Endothelial cell of hepatic sinusoid (primary cell): ENCODE measurements around the gene PAGR1.

Experiments used
- in situ Hi-C: cut with HindIII; loops from 2 replicates; pipeline ENCODE4 v1.10.0; 2017; ENCODE audit warnings: low sequenced_read_pairs

PAGR1 gene

DNA sequence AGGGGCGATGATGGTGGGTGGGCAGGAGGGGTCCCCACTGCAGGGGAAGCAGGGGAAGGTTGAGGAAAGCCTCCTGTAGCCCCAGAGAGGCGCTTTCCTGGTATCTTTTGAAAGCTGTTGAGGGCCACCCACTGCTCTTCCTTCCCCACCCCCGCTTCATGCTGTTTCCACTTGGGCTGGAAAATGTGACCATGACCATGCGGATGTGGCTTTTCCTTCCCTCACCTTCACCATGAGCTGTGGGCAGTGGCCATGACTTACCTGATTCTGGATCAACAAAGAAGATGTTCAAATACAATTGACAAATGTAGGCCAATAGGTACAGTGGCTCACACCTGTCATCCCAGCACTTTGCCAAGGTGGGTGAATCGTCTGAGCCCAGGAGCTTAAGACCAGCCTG lies 18.1 kb downstream of the PAGR1 start:
- in situ Hi-C loops, result no loop called here

DNA sequence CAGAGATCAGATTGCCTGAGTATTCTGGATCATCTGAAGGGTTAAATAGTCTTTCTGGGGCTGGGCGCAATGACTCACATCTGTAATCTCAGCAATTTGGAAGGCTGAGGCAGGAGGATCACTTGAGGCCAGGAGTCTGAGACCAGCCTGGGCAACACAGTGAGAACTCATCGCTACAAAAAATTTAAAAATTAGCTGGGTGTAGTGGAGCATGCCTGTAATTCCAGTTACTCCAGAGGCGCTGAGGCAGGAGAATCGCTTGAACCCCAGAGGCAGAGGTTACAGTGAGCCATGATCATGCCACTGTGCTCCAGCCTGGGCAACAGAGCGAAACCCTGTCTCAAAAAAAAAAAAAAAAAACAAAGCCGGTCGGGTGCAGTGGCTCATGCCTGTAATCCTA lies 20.0 kb downstream of the PAGR1 start:
- in situ Hi-C loops, result no loop called here

DNA sequence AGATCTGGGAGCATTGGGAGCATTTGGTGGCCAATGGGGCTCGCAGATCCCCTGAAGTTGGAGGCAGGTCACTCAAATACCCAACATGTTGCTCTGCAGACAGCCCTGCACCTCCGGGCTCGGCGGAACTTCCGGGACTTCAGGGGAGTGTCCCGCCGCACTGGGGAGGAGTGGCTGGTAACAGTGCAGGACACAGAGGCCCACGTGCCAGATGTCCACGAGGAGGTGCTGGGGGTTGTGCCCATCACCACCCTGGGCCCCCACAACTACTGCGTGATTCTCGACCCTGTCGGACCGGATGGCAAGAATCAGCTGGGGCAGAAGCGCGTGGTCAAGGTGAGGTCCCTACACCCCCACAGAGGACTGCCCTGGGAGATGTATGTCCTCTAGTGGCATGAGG lies 20.7 kb downstream of the PAGR1 start:
- in situ Hi-C loops, result no loop called here

DNA sequence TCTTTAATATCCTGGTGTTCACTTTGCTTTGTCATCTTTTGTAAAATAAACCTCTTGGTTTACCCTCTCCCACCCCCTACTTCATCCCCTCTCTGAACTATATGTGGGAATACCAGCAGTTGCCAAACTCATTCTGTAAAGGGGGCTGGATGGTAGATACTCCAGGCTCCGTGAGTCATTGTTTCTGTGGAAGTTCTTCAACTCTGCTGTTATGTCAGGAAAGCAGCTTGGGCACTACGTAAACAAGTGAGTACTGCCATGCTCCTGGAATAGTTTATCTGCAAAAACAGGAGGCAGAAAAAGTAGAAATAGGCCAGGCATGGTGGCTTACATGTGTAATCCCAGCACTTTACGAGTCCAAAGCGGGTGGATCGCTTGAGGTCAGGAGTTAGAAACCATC lies 21.9 kb downstream of the PAGR1 start:
- in situ Hi-C loops, result no loop called here

DNA sequence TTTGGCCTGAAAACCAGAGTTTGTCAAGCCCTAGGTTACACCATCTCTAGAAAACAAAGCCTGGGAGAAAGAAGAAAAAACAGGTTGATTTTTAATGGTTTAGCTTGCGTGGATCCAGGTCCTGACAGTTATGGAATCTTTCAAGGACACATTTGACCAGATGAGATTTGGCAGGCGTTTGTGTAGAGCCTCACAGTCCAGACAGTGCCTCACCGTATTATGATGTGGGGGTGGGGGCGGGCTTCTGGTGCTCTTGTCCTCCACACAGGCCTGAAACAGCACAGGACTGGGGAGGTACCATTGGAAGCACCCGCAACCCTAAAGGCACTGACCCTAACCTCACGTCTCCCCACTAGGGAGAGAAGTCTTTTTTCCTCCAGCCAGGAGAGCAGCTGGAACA lies 23.9 kb downstream of the PAGR1 start:
- in situ Hi-C loops, result no loop called here

DNA sequence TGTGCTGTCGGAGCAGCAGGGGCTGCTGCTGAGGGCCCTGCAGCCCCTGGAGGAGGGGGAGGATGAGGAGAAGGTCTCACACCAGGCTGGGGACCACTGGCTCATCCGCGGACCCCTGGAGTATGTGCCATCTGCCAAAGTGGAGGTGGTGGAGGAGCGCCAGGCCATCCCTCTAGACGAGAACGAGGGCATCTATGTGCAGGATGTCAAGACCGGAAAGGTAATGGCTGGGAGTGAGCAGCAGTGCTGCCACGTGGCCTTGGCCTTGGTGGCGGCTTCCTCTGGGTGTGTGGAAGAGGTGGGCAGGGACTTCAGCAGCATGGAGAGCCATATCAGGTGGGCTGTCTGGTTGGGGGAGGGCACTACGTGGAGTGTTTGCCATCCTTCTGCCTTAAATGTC lies 24.3 kb downstream of the PAGR1 start:
- in situ Hi-C loops, result no loop called here

DNA sequence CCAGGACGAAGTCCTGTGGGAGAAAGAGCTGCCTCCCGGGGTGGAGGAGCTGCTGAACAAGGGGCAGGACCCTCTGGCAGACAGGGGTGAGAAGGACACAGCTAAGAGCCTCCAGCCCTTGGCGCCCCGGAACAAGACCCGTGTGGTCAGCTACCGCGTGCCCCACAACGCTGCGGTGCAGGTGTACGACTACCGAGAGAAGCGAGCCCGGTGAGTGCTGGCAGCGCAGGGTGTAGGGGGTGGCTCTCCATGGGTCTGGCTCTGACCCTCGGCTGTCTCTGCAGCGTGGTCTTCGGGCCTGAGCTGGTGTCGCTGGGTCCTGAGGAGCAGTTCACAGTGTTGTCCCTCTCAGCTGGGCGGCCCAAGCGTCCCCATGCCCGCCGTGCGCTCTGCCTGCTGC lies 25.7 kb downstream of the PAGR1 start:
- in situ Hi-C loops, result no loop called here

DNA sequence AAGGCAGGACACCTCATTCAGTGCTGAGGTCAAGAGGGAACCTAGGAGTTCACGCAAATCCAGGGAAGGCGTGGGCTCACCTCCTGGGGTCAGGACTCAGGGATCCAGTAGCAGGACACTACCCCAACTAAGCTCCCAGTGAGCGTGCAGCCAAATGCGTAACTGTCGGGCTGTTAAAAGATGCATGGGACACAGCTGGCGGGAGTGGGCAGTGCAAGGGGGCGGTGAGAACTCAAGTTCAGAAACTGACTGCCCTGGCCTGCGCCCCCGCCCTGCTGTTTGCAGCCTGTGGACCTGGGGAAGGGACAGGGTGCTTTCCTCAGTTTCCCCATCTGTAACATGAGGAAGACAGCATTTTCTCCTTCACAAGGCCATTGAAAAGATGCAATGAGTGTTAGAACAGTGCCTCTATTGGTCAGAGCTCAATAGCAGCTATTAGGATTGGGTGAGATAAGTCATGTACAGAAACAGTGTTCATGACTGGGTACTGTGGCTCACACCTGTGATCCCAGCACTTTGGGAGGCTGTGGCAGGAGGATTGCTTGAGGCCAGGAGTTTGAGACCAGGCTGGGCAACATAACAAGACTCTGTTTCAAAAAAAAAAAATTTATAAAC lies 26.9 kb downstream of the PAGR1 start:
- in situ Hi-C loops, result no loop called here

DNA sequence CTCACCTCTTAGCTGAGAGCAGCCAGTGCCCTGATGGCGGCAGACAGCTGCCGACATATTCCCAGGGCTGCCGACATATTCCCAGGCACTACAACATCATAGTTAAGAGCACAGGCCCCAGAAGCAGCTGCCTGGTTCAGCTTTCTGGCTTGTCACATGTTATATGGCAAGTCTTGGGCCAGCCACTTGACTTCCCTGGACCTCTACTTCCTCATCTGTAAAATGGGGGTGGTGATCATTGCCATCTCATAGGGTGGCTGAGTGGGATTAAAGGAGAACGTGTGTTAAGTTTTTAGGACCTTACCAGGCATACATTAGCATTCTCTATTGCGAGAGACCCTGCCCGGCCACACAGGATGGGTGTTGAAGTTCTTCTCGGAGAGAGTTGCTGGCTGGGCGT lies 28.0 kb downstream of the PAGR1 start:
- in situ Hi-C loops, result no loop called here

DNA sequence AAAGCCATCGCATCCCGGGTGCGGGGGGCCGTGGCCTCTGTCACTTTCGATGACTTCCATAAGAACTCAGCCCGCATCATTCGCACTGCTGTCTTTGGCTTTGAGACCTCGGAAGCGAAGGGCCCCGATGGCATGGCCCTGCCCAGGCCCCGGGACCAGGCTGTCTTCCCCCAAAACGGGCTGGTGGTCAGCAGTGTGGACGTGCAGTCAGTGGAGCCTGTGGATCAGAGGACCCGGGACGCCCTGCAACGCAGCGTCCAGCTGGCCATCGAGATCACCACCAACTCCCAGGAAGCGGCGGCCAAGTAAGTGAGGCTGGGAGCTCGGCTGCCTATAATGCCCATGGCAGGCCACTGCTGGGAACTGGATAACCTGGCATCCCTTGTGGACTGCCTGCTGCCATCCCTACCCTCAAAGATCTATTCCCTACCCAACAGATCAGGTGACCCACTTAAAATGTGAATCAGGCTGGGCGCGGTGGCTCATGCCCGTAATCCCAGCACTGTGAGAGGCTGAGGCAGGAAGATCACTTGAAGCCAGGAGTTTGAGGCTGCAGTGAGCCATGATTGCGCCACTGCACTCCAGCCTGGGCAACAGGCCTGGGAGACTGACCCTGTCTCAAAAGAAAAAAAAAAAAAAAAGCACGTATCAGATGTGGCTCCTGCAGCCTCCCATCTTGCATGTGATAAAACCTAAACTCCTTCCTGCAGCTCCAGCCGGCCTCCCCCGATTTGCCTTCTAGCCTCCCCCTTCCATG lies 28.8 kb downstream of the PAGR1 start:
- in situ Hi-C loops, result no loop called here

DNA sequence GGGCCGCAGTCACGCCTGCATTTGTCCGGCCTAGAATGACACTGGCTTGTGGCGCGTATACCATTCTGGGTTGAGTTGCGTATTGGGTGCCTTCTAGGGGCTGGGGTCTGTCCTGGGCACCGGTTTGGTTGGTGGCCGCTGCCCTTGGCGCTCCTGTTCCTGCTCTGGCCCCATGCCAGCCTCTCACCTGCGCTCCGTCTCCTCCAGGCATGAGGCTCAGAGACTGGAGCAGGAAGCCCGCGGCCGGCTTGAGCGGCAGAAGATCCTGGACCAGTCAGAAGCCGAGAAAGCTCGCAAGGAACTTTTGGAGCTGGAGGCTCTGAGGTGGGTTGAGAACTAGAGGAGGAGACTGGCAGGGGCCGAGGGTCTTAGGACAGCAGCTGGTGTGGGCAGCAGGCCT lies 29.7 kb downstream of the PAGR1 start:
- in situ Hi-C loops, result no loop called here

DNA sequence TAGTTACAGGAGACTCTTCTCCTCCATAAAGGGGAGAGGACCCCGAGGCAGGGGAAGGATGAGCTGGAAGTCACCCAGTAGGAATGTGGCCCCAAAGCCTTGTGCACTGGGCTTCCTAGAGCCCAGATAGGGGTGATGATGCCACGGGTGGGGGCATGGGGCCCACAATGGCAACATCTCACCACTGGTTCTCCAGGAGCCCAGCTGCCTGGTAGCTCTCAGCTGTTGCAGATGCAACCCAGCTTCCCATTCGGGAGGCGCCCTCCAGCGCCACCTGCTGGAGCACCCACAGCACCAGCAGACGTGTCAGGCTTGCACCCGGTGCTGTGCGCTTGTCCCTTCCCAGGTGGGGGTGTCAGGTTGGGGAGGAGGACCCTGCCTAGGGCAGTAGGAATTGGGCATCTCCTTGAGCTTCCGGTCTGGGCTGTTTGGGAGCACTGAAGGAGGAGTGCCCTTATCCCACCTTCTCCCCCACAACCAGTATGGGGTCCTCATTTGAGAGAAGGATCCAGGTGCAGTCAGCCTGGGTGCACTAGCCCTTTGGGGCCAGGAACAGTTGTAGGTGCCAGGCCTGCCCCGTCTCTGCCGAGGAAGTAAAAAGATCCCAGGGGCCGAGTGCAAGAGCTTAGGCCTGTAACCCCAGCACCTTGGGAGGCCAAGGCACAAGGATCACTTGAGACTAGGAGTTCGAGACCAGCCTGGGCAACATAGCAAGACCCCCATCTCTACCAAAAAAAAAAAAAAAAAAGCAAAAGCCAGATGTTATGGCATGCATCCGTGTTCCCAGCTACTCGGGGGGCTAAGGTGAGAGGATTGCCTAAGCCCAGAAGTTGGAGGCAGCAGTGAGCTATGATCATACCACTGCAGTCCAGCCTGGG lies 32.7 kb downstream of the PAGR1 start:
- in situ Hi-C loops, result no loop called here

DNA sequence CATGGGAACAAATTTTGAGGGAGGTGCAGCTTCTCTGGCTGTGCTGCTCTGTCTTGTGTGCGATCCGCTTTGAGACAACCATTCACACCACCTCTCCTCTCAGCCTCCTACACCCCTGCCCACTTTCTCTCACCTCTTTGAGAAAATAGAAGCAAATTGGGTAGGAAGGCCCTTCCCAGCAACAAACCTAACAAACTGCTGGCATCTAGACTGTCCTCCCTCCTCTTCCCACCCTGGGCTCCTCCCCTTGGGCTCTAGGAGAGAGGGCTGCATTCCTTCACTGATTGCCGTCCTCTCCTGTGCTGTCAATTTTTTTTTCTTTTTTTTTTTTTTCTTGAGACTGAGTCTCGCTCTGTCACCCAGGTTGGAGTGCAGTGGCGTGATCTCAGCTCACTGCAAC lies 33.6 kb downstream of the PAGR1 start:
- in situ Hi-C loops, result no loop called here

DNA sequence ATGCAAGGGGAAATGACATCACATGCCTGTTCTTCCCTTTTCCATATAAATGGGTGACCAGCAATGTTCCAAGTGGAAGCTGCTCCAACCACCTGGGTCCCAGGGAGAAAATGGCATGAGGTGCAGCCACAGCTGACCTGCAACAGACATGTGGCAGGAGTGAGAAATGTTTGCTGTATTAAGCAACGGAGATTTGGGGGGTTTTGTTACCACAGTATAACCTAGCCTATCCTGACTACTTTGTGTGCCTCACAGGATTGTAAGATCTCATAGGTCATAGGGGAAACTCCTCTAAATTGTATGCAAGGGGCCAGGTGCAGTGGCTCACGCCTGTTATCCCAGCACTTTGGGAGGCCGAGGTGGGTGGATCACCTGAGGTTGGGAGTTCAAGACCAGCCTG lies 35.0 kb downstream of the PAGR1 start:
- in situ Hi-C loops, result no loop called here

DNA sequence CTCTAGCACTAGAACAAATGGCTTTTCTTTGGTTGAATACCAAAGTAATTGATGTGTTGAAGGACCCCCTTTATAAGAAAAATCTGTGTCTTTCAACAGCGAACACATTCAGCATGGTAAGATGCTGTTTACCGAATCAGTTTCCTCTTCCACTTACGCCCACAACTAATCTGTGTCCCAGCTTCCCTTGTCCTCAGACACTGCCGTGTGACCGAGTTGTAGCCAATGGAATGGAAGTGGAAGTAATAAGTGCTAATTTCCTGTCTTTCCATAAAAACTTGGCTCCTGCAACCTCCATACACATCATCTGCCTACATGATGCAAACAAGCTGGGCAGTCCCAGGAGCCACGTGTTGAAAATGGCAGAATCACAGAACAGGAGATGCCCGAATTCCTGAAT lies 36.7 kb downstream of the PAGR1 start:
- in situ Hi-C loops, result no loop called here

DNA sequence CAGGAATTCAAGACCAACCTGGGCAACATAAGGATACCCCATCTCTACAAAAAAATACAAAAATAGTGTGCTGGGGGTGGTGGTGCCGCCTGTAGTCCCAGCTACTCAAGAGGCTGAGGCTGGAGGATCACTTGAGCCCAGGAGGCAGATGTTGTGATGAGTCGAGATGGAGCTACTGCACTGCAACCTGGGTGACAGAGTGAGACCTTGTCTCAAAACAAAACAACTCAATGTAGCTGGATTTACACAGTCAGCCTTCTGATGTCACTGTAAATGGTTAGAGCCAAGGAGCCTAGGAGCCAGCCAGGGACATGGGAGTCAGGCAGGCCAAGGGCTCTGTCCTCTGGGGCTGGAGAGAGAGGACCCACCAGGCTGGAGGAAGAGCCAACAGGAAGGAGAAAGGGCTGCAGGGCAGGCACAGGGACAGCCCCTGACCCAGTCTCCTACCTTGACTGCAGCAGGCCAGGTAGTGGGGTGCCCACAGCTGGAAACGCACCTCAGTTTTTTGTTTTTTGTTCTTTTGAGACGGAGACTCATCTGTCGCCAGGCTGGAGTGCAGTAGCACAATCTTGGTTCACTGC lies 38.7 kb downstream of the PAGR1 start:
- in situ Hi-C loops, result no loop called here

DNA sequence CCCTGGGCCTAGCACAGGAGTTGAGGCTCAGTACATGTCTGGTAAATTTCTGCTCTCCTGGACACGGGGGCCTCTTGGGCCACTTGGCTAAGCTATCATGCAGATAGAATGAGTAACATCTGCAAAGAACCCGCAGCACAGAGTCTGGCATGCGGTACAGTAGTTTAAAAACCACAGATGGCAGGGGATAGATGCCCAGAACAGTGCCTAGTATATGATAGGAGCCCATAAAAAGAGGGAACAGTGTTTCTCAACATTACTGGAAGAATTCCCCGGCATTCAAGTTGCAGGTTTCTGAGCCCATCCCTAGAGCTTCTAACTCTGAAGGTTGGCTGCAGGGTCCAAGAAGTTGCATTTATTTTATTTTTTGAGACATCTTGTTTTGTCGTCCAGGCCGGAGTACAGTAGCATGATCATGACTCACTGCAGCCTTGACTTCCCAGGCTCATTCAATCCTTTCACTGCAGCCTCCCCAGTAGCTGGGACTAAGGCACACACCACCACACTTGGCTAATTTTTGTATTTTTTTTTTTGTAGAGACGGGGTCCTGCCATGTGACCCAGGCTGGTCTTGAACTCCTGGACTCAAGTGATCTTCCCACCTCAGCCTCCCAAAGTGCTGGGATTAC lies 41.3 kb downstream of the PAGR1 start:
- in situ Hi-C loops, result no loop called here

DNA sequence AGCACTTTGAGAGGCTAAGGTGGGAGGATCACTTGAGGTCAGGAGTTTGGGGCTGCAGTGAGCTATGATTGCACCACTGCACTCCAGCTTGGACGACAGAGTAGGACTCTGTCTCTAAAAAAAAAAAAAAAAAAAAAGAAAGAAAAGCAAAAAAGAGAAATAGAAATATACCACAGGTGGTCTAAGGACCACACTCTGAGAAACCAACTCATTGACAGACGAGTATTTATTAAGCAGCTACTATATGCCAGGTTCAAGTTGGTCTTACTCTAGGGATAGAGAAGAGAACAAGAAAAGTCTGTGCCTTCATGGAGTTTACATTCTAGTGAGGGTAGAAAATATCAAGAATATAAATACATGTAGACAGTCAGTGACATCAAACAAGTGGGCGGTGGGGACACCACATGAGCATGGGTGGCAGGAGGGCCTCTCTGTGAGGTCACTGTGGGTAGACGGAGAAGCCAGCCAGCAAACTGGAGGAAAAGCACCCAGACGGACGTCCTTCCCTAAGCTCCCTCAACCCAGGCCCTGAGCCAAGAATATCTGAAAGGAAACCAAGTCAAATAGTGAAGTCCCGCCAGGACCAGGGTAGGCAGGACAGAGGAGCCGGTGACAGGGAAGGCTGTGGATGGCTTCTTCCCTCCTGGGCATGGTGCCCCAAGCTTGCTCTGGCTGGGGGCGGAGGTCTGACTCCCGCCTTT lies 42.3 kb downstream of the PAGR1 start:
- in situ Hi-C loops, result no loop called here

DNA sequence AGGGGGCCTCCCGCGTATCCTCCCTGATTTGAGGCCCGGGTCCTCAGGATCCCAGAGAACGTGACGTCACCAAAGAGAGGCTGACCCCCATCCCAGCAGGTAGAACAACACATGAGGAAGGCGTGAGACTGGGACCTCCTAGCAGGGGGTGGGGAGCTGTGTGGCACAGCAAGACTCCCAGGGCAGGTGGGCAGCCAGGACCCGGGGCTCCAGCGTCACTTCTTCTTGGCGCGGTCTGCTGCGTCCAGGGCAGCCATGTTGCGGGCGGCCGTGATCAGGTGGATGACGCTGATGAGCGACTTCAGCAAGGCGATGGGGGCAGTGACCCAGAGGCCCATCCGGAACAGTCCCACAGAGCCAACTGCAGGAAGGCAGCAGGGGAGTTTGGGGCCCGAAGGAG lies 43.0 kb downstream of the PAGR1 start:
- in situ Hi-C loops, result no loop called here

DNA sequence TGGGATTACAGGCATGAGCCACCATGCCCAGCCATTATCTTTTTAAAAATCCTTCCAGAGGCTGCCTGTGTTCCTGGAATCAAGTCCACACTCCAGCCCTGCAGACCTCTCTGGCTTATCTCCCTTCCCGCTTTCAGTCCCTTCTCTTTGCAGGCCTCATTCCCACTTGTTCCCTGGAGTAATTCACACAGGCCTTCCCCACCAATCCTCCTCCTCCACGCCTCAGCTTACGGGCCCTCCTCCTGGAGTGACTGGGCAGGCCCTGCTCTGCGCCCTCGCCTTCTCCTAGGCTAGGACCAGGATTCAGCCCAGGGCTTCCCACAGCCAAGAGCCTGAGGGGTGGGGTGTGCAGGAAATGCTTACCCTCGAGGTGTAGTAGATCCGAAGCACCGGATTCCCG lies 44.3 kb downstream of the PAGR1 start:
- in situ Hi-C loops, result loop anchor here (5.0 to 10.0 kb wide), 3 partner anchors 33 to 55 kb away; partner anchors contain the start of gene MAZ
